ENCODE results near the gene GABRB3.
A peak's percentile ranks its signal among the peaks of the same experiment; 100 is the strongest.

Gene GABRB3

DNA sequence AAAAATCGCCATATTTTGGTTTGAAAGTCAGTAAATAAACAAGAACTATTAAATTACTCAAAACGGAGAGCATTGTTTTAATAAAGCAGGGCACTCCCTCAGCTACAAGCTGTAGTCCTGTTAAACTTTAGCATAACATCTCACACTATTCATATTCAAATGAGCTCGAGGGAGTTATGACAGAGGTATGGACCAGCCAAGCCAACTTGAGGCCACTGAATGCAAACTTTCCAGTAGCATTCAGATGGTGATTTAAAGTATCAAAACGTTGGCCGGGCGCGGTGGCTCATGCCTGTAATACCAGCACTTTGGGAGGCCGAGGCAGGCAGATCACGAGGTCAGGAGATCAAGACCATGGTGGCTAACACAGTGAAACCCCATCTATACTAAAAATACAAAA, 132.9 kb downstream of the GABRB3 start:
- Histone ChIP-seq H3K36me3 (ENCODE audit: control insufficient read depth, insufficient read depth, low read length) (no peaks in the 10 kb centered on the region), H3K27ac (ENCODE audit: insufficient read depth, low read length, poor library complexity, severe bottlenecking) (no peak overlapping the region), H3K27me3 (replicated peaks; ENCODE audit: control insufficient read depth, insufficient read depth, low read length, poor library complexity, severe bottlenecking) (no peaks in the 10 kb centered on the region), H3K4me1 (ENCODE audit: control insufficient read depth, insufficient read depth, low read length, poor library complexity, severe bottlenecking) (no peaks in the 10 kb centered on the region), H3K9me3 (ENCODE audit: control insufficient read depth, low read length) (no peaks in the 10 kb centered on the region), H3K4me3 (ENCODE audit: insufficient read depth, low read depth, low read length, poor library complexity, severe bottlenecking) (no peak overlapping the region)
- no peak for DNase-seq

DNA sequence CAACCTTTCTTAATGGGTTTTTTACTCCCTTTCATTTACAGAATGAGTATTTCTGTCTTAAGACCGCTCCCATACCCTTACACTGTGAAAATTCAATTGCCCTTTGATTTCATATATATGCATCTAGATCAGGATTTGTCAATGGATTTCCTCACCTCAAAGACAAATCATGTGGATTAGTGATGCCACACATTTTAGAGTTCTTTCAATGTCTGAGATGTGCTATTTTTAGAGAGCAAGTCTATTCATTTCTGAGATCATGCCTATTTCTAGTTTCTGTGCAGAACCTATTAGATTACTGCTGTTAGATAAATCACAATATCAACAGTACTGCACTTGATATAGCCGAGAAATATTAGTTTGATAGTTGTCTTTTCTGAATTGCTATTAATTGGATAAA, 137.3 kb downstream of the GABRB3 start:
- H3K4me3 ChIP-seq (ENCODE audit: insufficient read depth, low read depth, low read length, poor library complexity, severe bottlenecking), result no peak overlapping the region
- no peaks in the 10 kb centered on the region for H3K27me3 ChIP-seq (replicated peaks; ENCODE audit: control insufficient read depth, insufficient read depth, low read length, poor library complexity, severe bottlenecking)
- H3K4me1 ChIP-seq (ENCODE audit: control insufficient read depth, insufficient read depth, low read length, poor library complexity, severe bottlenecking), result no peaks in the 10 kb centered on the region
- DNase-seq, result no peak
- no peaks in the 10 kb centered on the region for H3K36me3 ChIP-seq (ENCODE audit: control insufficient read depth, insufficient read depth, low read length)
- H3K27ac ChIP-seq (ENCODE audit: insufficient read depth, low read length, poor library complexity, severe bottlenecking), result no peak overlapping the region
- H3K9me3 ChIP-seq (ENCODE audit: control insufficient read depth, low read length), result no peaks in the 10 kb centered on the region

DNA sequence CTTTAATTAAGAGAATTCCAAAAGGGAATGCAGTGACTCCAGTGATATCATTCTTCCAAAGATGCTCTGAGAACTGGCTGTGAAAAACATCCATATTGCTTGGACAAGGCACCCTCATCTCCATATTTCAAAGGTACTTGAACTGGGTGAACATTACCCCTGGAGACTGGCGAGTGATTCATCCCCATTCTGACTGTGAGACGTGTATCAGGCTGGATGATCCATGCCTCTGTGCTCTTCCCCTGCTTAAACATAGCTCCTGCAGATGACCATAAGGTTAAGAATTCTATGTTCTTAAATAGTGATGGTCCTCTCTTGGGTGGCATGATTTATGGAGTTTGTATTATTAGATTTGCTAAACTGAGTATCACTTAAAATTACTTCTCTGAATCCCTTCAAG, 137.8 kb downstream of the GABRB3 start:
- no peaks in the 10 kb centered on the region for H3K4me1 ChIP-seq (ENCODE audit: control insufficient read depth, insufficient read depth, low read length, poor library complexity, severe bottlenecking)
- H3K4me3 ChIP-seq (ENCODE audit: insufficient read depth, low read depth, low read length, poor library complexity, severe bottlenecking), result no peak overlapping the region
- no peak overlapping the region for H3K27ac ChIP-seq (ENCODE audit: insufficient read depth, low read length, poor library complexity, severe bottlenecking)
- no peaks in the 10 kb centered on the region for H3K36me3 ChIP-seq (ENCODE audit: control insufficient read depth, insufficient read depth, low read length)
- DNase-seq, result no peak
- no peaks in the 10 kb centered on the region for H3K27me3 ChIP-seq (replicated peaks; ENCODE audit: control insufficient read depth, insufficient read depth, low read length, poor library complexity, severe bottlenecking)
- H3K9me3 ChIP-seq (ENCODE audit: control insufficient read depth, low read length), result no peaks in the 10 kb centered on the region

DNA sequence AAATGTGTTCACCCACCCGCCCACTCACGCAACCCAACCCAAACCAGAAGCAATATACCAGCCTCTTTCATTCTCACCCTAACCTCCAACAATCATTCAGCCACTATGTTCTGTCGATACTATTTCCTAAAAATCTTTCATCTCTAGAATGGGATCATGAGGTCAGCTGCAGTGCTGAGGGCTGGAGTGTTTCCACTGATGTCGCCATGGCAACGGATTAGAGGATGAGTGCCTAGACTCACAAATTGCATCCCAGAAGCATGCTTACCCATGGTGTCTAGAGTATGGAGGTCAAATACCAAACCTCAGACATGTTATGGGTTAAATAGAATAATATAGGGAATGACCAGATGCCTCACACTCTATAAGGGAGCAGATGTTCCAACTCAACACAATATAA, 138.5 kb downstream of the GABRB3 start:
- Histone ChIP-seq H3K36me3 (ENCODE audit: control insufficient read depth, insufficient read depth, low read length) (no peaks in the 10 kb centered on the region), H3K4me3 (ENCODE audit: insufficient read depth, low read depth, low read length, poor library complexity, severe bottlenecking) (no peak overlapping the region), H3K9me3 (ENCODE audit: control insufficient read depth, low read length) (no peaks in the 10 kb centered on the region), H3K27ac (ENCODE audit: insufficient read depth, low read length, poor library complexity, severe bottlenecking) (no peak overlapping the region), H3K27me3 (replicated peaks; ENCODE audit: control insufficient read depth, insufficient read depth, low read length, poor library complexity, severe bottlenecking) (no peaks in the 10 kb centered on the region), H3K4me1 (ENCODE audit: control insufficient read depth, insufficient read depth, low read length, poor library complexity, severe bottlenecking) (no peaks in the 10 kb centered on the region)
- no peak for DNase-seq

DNA sequence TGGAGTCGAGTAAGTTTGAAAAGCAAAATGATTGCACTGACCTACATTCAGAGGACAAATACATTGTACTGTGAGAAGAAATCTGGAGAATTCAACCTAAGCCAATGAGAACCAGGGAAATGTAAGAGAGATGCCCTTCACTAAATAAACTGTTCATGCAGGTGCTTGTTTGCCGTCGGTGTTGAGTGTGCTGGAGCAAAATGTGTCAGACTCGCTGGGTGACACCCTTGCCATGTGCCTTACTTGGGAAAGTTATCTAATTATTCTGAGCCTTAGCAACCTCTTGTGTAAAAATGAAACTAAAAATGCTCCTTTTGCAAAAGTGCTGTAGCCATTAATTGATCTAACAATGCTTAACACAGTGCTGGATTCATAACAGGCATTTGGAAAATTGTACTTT, 140.4 kb downstream of the GABRB3 start:
- H3K9me3 ChIP-seq (ENCODE audit: control insufficient read depth, low read length), result no peaks in the 10 kb centered on the region
- no peak overlapping the region for H3K4me3 ChIP-seq (ENCODE audit: insufficient read depth, low read depth, low read length, poor library complexity, severe bottlenecking)
- no peaks in the 10 kb centered on the region for H3K36me3 ChIP-seq (ENCODE audit: control insufficient read depth, insufficient read depth, low read length)

DNA sequence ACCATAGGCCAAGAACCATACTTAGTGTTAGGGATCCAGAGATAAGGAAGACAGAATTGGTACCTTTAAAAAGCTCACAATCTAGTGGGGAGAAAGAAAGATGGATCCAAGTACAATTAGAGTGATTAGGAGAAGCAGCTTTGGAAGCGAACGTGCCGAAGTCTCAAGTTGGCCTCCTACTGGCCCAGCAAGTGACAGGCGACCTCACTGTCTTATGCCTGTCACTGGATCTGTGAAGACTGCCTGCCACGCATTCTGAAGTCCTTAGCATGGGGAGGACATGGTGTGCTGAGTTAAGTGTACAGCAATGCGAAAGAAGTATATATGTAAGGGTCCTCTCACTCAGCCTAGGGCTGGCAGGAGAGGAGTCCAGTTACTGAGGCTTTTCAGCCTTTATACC, 141.0 kb downstream of the GABRB3 start:
- H3K9me3 ChIP-seq (ENCODE audit: control insufficient read depth, low read length), result no peaks in the 10 kb centered on the region

More for the DNA sequence above, 140.4 kb downstream of the GABRB3 start:
- no peak for DNase-seq
- Histone ChIP-seq H3K27me3 (replicated peaks; ENCODE audit: control insufficient read depth, insufficient read depth, low read length, poor library complexity, severe bottlenecking) (no peaks in the 10 kb centered on the region), H3K27ac (ENCODE audit: insufficient read depth, low read length, poor library complexity, severe bottlenecking) (no peak overlapping the region), H3K4me1 (ENCODE audit: control insufficient read depth, insufficient read depth, low read length, poor library complexity, severe bottlenecking) (no peaks in the 10 kb centered on the region)

DNA sequence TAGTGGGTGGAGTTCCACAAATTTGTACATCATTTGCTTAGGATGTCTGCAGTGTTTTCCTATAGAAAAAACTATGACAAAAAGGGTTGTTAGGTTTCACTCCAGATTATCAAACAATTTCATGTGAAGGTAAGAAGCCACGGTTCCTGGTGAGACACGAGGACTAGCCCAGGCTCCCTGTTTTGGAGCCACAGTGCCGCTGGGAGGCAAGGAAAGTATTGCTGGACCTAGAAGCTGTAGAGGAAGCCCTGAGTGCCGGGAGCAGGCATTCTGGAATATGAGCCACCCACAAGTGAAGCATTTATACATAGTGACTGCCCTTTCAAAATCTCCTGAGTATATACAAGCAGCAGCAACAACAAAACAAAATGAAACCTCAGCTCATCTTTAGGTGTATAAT, 142.0 kb downstream of the GABRB3 start:
- Histone ChIP-seq H3K27me3 (replicated peaks; ENCODE audit: control insufficient read depth, insufficient read depth, low read length, poor library complexity, severe bottlenecking) (no peaks in the 10 kb centered on the region), H3K4me1 (ENCODE audit: control insufficient read depth, insufficient read depth, low read length, poor library complexity, severe bottlenecking) (no peaks in the 10 kb centered on the region), H3K9me3 (ENCODE audit: control insufficient read depth, low read length) (no peaks in the 10 kb centered on the region), H3K36me3 (ENCODE audit: control insufficient read depth, insufficient read depth, low read length) (no peaks in the 10 kb centered on the region), H3K27ac (ENCODE audit: insufficient read depth, low read length, poor library complexity, severe bottlenecking) (no peak overlapping the region), H3K4me3 (ENCODE audit: insufficient read depth, low read depth, low read length, poor library complexity, severe bottlenecking) (no peak overlapping the region)
- no peak for DNase-seq

More for the DNA sequence above, 141.0 kb downstream of the GABRB3 start:
- H3K4me1 ChIP-seq (ENCODE audit: control insufficient read depth, insufficient read depth, low read length, poor library complexity, severe bottlenecking), result no peaks in the 10 kb centered on the region
- no peak overlapping the region for H3K27ac ChIP-seq (ENCODE audit: insufficient read depth, low read length, poor library complexity, severe bottlenecking)
- H3K36me3 ChIP-seq (ENCODE audit: control insufficient read depth, insufficient read depth, low read length), result no peaks in the 10 kb centered on the region
- DNase-seq, result no peak
- H3K27me3 ChIP-seq (replicated peaks; ENCODE audit: control insufficient read depth, insufficient read depth, low read length, poor library complexity, severe bottlenecking), result no peaks in the 10 kb centered on the region
- no peak overlapping the region for H3K4me3 ChIP-seq (ENCODE audit: insufficient read depth, low read depth, low read length, poor library complexity, severe bottlenecking)

DNA sequence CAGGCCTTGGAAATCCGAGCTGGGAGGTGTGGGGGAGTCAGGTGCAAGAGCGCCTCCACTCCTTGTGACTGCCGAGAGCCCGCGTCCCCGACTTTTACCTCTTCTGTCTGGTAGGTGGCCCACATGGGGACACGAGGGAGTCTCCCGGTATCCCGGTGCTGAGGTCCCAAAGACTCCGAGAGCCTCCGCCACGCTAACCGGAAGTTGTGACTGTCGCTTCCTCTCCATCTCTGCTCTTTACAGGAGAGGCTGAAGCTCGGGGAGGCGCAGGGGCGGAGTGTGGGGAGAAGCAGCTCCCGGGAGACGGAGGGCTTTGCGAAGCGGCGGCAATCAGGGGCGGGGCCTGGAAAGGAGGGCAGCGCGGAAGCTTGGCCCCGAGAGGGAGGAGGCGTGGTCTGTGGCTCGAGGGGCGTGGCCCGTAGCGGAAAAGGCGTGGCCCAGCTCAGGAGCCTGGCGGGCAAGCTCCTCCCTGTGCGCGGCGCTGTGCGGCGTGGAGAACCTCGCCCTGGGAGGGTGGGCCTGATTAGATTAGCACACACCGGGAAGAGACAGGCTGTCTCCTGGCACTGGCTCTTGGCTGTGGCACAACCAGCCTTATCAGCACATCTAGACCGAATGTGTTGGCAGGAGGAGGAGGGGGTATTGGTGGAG, 143.9 kb downstream of the GABRB3 start:
- H3K4me1 ChIP-seq (ENCODE audit: control insufficient read depth, insufficient read depth, low read length, poor library complexity, severe bottlenecking), result no peaks in the 10 kb centered on the region
- no peak overlapping the region for H3K4me3 ChIP-seq (ENCODE audit: insufficient read depth, low read depth, low read length, poor library complexity, severe bottlenecking)
- no peaks in the 10 kb centered on the region for H3K9me3 ChIP-seq (ENCODE audit: control insufficient read depth, low read length)
- H3K36me3 ChIP-seq (ENCODE audit: control insufficient read depth, insufficient read depth, low read length), result no peaks in the 10 kb centered on the region
- no peaks in the 10 kb centered on the region for H3K27me3 ChIP-seq (replicated peaks; ENCODE audit: control insufficient read depth, insufficient read depth, low read length, poor library complexity, severe bottlenecking)
- peak in 1 of 3 donors; percentile 18 for DNase-seq
- no peak overlapping the region for H3K27ac ChIP-seq (ENCODE audit: insufficient read depth, low read length, poor library complexity, severe bottlenecking)

DNA sequence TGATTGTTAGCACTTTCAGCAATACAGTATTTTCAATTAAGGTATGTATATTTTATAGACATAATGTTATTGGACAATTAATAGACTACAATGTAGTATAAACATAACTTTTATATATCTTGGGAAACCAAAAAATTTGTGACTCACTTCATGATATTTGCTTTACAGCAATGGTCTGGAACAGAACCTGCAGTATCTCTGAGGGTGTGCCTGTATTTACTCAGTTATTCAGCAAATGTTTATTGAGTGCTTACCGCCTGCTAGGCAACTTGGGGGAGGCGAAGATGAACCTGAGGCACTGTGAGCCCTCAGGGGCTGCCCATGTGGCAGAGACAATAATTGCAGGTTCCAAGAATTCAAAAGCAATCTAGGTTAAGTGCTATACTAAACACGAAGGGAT, 144.8 kb downstream of the GABRB3 start:
- no peak for DNase-seq
- Histone ChIP-seq H3K4me1 (ENCODE audit: control insufficient read depth, insufficient read depth, low read length, poor library complexity, severe bottlenecking) (no peaks in the 10 kb centered on the region), H3K4me3 (ENCODE audit: insufficient read depth, low read depth, low read length, poor library complexity, severe bottlenecking) (no peak overlapping the region), H3K27me3 (replicated peaks; ENCODE audit: control insufficient read depth, insufficient read depth, low read length, poor library complexity, severe bottlenecking) (no peaks in the 10 kb centered on the region), H3K36me3 (ENCODE audit: control insufficient read depth, insufficient read depth, low read length) (no peaks in the 10 kb centered on the region), H3K9me3 (ENCODE audit: control insufficient read depth, low read length) (no peaks in the 10 kb centered on the region), H3K27ac (ENCODE audit: insufficient read depth, low read length, poor library complexity, severe bottlenecking) (no peak overlapping the region)

DNA sequence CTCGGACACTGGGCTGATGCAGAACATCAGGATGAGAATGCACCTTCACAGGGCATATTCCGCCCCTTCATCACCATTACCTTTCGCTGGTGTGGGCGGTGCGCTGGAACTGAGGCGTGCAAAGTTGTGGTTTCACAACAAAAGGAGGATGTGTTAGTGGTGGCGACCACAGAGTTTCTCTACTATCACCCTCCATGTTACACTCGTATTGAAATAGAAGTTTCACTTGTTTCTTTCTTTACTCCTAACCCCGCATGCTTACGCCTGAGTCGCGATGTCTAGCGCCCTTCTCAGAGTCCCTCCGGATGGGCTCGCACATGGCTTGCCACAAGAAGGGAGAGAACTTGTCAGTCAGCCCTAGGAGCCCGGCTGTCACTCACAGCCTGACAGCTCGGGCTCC, 148.7 kb downstream of the GABRB3 start:
- Histone ChIP-seq H3K36me3 (ENCODE audit: control insufficient read depth, insufficient read depth, low read length) (no peaks in the 10 kb centered on the region), H3K4me3 (ENCODE audit: insufficient read depth, low read depth, low read length, poor library complexity, severe bottlenecking) (no peak overlapping the region), H3K4me1 (ENCODE audit: control insufficient read depth, insufficient read depth, low read length, poor library complexity, severe bottlenecking) (no peaks in the 10 kb centered on the region), H3K27ac (ENCODE audit: insufficient read depth, low read length, poor library complexity, severe bottlenecking) (no peak overlapping the region), H3K9me3 (ENCODE audit: control insufficient read depth, low read length) (no peaks in the 10 kb centered on the region), H3K27me3 (replicated peaks; ENCODE audit: control insufficient read depth, insufficient read depth, low read length, poor library complexity, severe bottlenecking) (no peaks in the 10 kb centered on the region)
- no peak for DNase-seq
